ENCODE measurements around the gene TMED8.

- TF ChIP-seq CTCF (IDR thresholded peaks at IDR 0.05 in 2 of 3, conservative IDR thresholded peaks at IDR 0.05 in 1 of 3; ENCODE audit: control insufficient read depth in 2 of 3, extremely low read depth in 1 of 3, insufficient read depth in 1 of 3, low read depth in 3 of 3, low read length in 3 of 3) (no peak), CBX5 (IDR thresholded peaks at IDR 0.05; ENCODE audit: low read depth) (no peak), REST (IDR thresholded peaks at IDR 0.05; ENCODE audit: low read depth, low read length) (no peak), TAF1 (IDR thresholded peaks at IDR 0.05; ENCODE audit: borderline replicate concordance, low read depth, low read length) (no peak), ETV6 (conservative IDR thresholded peaks at IDR 0.05 in 1 of 2, IDR thresholded peaks at IDR 0.05 in 1 of 2; ENCODE audit: borderline replicate concordance in 1 of 2, low read depth in 1 of 2) (no peak), POLR2AphosphoS5 (IDR thresholded peaks at IDR 0.05; ENCODE audit: low read length) (no peak), RCOR1 (conservative IDR thresholded peaks at IDR 0.05; ENCODE audit: low read depth, low read length) (no peak), HDGF (IDR thresholded peaks at IDR 0.05) (no peak), SRF (IDR thresholded peaks at IDR 0.05; ENCODE audit: low read depth in 2 of 2, low read length in 2 of 2) (no peak), CBFB (IDR thresholded peaks at IDR 0.05; ENCODE audit: low read depth) (no peak), EP300 (IDR thresholded peaks at IDR 0.05; ENCODE audit: borderline replicate concordance in 1 of 2, control insufficient read depth in 1 of 2, low read depth in 2 of 2, low read length in 2 of 2) (no peak), CEBPB (IDR thresholded peaks at IDR 0.05; ENCODE audit: borderline replicate concordance in 1 of 2, low read depth in 2 of 2, low read length in 2 of 2) (no peak), NFXL1 (IDR thresholded peaks at IDR 0.05; ENCODE audit: borderline replicate concordance) (no peak), POLR2A (IDR thresholded peaks at IDR 0.05; ENCODE audit: low read depth, low read length) (no peak)
Measured at GRCh38 chr14:77286576-77286975, 90.3 kb downstream of the TMED8 start.
